Caco-2 (cell line): Measurements from ENCODE around the gene ANKRD44. TPM values are rescaled to one million over a fixed set of nuclear protein-coding genes. Genes with fewer than 3 reads are reported as not detected.

Source experiments
- BruUV-seq: library from RNA; stranded (reverse); fragments of 400-500 nt; replicated peaks from 2 replicates; lab custom pipeline; 2021; lab: Mats Ljungman, UMichigan
- CTCF ChIA-PET: fragments of 300-600 bp; sonication (Branson Sonifier 250); formaldehyde crosslinking; loops from one replicate; lab custom pipeline; 2022; ENCODE audit warnings: antibody characterized with exemption; lab: Charles Lee
- POLR2A ChIA-PET: fragments of 300-600 bp; sonication (Branson Sonifier 250); formaldehyde crosslinking; loops from one replicate; lab custom pipeline; 2022; ENCODE audit warnings: antibody characterized with exemption; lab: Charles Lee
- DNase-seq, 2 experiments: peaks; one replicate each; pipeline versions ENCODE4 v3.0.0 to v3.0.0-alpha.2; 2020 to 2022
- H3K27me3 ChIP-seq: replicated peaks from 2 replicates; pipeline ENCODE4 v1.6.0; 2011; ENCODE audit warnings: low read length; ENCODE audit not compliant: control insufficient read depth, insufficient read depth
- H3K36me3 ChIP-seq: 2 replicates; pipeline ENCODE4 v1.5.1; 2011; ENCODE audit warnings: low read length; ENCODE audit not compliant: control insufficient read depth, insufficient read depth
- H3K4me1 ChIP-seq: fragments of 250-450 bp; sonication (Bioruptor Pico); 2 replicates; pipeline ENCODE4 v1.5.1; 2020; ENCODE audit warnings: mild to moderate bottlenecking
- H3K4me3 ChIP-seq: 2 replicates; pipeline ENCODE4 v1.5.1; 2011; ENCODE audit warnings: low read depth, mild to moderate bottlenecking, control low read depth, low read length
- H3K9me3 ChIP-seq: fragments of 250-450 bp; sonication (Bioruptor Pico); 2 replicates; pipeline ENCODE4 v1.5.1; 2020; ENCODE audit warnings: mild to moderate bottlenecking, moderate library complexity
- H3K27ac Mint-ChIP-seq: one replicate; pipeline ENCODE4 v1.8.0; 2022; ENCODE audit warnings: mixed read lengths; ENCODE audit not compliant: unreplicated experiment
- H3K27me3 Mint-ChIP-seq: one replicate; pipeline ENCODE4 v1.8.0; 2022; ENCODE audit warnings: mixed read lengths; ENCODE audit not compliant: insufficient read depth, unreplicated experiment
- H3K36me3 Mint-ChIP-seq: one replicate; pipeline ENCODE4 v1.8.0; 2022; ENCODE audit warnings: mild to moderate bottlenecking, mixed read lengths; ENCODE audit not compliant: insufficient read depth, unreplicated experiment
- H3K4me1 Mint-ChIP-seq: one replicate; pipeline ENCODE4 v1.8.0; 2022; ENCODE audit warnings: low read depth, mixed read lengths; ENCODE audit not compliant: unreplicated experiment
- H3K4me3 Mint-ChIP-seq: one replicate; pipeline ENCODE4 v1.8.0; 2022; ENCODE audit warnings: mild to moderate bottlenecking, moderate library complexity, mixed read lengths; ENCODE audit not compliant: unreplicated experiment
- H3K9me3 Mint-ChIP-seq: one replicate; pipeline ENCODE4 v1.8.0; 2022; ENCODE audit warnings: mixed read lengths; ENCODE audit not compliant: unreplicated experiment
- intact Hi-C: fragments of 100-400 bp; cut with micrococcal nuclease; formaldehyde crosslinking; loops from one replicate; pipeline ENCODE4 v1.10.0; 2022; ENCODE audit not compliant: unreplicated experiment
- total RNA-seq: library from RNA; stranded (reverse); gene quantifications from 2 replicates; pipeline ENCODE4 v1.2.3, GENCODE V29; 2022
- TF ChIP-seq, protein P1 (sequence below), 2 experiments: fragments of 200-600 bp in 1 of 2; IDR thresholded peaks; 1 replicate in 1 of 2; 2 replicates in 1 of 2; pipeline versions ENCODE4 v1.5.1 to v1.8.0; 2011 to 2022; ENCODE audit warnings: antibody characterized with exemption in 1 of 2, control low read depth in 1 of 2, inconsistent platforms in 1 of 2, low read depth in 1 of 2, low read length in 1 of 2, mild to moderate bottlenecking in 1 of 2, moderate library complexity in 1 of 2; ENCODE audit not compliant: insufficient read depth in 1 of 2, severe bottlenecking in 1 of 2, unreplicated experiment in 1 of 2

Gene ANKRD44
- total RNA-seq, 1 experiment from 2014 or later, result 1.0 TPM

DNA sequence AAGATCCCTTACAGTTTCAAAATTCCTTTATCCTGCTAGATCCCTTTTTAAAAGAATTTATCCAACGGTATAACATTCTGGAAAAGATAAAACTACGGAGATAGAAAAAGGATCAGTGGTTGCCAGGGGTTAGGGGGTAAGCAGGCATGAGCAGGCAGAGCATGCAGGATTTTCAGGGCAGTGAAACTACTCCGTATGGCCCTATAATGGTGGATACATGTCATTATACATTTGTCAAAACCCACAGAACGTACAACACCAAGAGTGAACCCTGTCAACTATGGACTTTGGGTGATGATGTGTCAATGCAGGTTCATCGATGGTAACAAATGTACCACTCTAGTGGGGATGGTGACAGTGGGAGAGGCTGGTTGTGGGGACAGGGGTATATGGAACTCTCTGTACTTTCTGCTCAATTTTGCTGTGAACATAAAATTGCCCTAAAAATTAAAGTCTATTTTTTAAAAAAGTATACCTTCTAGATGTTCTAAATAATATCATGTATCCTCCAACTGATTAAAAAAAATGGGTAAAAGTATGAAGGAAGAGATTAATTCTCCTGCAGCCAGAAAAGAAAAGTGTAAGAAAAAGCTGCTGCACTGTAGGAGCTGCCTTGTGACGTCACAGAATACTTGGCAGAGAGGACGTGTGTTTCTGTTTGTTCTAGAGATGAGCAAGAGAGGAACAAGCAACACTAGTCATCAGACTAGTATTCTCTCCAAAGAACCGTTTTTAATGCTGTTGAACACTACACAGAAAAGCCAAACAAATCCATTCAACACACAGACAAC, 23.6 kb downstream of the ANKRD44 start:
- no peaks in the 10 kb centered on the region for H3K4me1 Mint-ChIP-seq
- intact Hi-C loops, result no loop called here
- CTCF ChIA-PET, result no interaction called here
- no peaks in the 10 kb centered on the region for H3K9me3 Mint-ChIP-seq
- no peaks in the 10 kb centered on the region for H3K27me3 Mint-ChIP-seq
- H3K4me3 ChIP-seq, result no peak overlapping the region
- no peaks in the 10 kb centered on the region for H3K36me3 ChIP-seq
- DNase-seq, result no peak
- no peaks in the 10 kb centered on the region for H3K9me3 ChIP-seq
- no peaks in the 10 kb centered on the region for H3K27me3 ChIP-seq
- H3K4me1 ChIP-seq, result no peaks in the 10 kb centered on the region
- H3K36me3 Mint-ChIP-seq, result no peaks in the 10 kb centered on the region
- no peak overlapping the region for H3K27ac Mint-ChIP-seq
- POLR2A ChIA-PET, result no interaction called here
- no TSS peak for BruUV-seq
- TF ChIP-seq, protein P1, sequence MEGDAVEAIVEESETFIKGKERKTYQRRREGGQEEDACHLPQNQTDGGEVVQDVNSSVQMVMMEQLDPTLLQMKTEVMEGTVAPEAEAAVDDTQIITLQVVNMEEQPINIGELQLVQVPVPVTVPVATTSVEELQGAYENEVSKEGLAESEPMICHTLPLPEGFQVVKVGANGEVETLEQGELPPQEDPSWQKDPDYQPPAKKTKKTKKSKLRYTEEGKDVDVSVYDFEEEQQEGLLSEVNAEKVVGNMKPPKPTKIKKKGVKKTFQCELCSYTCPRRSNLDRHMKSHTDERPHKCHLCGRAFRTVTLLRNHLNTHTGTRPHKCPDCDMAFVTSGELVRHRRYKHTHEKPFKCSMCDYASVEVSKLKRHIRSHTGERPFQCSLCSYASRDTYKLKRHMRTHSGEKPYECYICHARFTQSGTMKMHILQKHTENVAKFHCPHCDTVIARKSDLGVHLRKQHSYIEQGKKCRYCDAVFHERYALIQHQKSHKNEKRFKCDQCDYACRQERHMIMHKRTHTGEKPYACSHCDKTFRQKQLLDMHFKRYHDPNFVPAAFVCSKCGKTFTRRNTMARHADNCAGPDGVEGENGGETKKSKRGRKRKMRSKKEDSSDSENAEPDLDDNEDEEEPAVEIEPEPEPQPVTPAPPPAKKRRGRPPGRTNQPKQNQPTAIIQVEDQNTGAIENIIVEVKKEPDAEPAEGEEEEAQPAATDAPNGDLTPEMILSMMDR (IDR thresholded peaks at IDR 0.05; ENCODE audit: insufficient read depth in 1 of 2, low read depth in 1 of 2, low read length in 1 of 2, severe bottlenecking in 1 of 2, unreplicated experiment in 1 of 2), result no peak
- H3K4me3 Mint-ChIP-seq, result no peak overlapping the region

DNA sequence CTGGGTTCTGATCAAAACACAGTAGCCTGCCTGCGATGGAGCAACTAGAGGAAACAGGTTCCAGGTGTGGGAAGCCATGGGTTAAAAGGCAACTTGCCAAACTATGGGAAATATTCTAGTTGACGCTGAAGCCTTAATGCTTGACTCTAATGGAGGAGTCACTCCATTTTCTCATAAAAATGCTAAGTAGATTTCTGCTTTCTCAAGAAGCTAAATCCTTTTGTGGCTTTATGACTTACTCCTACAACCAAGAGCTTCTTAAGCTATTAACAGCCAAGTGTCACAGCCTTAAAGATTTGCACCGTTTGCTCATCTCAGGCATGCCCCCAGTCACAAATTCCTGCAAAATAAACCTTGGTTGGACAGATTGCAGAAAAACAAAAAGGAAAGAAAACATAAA, 25.2 kb downstream of the ANKRD44 start:
- ChIA-PET CTCF (no interaction called here), POLR2A (no interaction called here)
- Histone ChIP-seq H3K4me1 (no peaks in the 10 kb centered on the region), H3K36me3 (no peaks in the 10 kb centered on the region), H3K4me3 (no peak overlapping the region), H3K9me3 (no peaks in the 10 kb centered on the region), H3K27me3 (no peaks in the 10 kb centered on the region)
- H3K9me3 Mint-ChIP-seq, result no peaks in the 10 kb centered on the region
- H3K27me3 Mint-ChIP-seq, result peaks cover under 1% of the 10 kb centered on the region
- no peak overlapping the region for H3K4me3 Mint-ChIP-seq
- no peaks in the 10 kb centered on the region for H3K4me1 Mint-ChIP-seq
- TF ChIP-seq, protein P1 (IDR thresholded peaks at IDR 0.05; ENCODE audit: insufficient read depth in 1 of 2, low read depth in 1 of 2, low read length in 1 of 2, severe bottlenecking in 1 of 2, unreplicated experiment in 1 of 2), result no peak
- H3K36me3 Mint-ChIP-seq, result no peaks in the 10 kb centered on the region
- intact Hi-C loops, result no loop called here
- no peak for DNase-seq
- BruUV-seq, result no TSS peak
- no peak overlapping the region for H3K27ac Mint-ChIP-seq

DNA sequence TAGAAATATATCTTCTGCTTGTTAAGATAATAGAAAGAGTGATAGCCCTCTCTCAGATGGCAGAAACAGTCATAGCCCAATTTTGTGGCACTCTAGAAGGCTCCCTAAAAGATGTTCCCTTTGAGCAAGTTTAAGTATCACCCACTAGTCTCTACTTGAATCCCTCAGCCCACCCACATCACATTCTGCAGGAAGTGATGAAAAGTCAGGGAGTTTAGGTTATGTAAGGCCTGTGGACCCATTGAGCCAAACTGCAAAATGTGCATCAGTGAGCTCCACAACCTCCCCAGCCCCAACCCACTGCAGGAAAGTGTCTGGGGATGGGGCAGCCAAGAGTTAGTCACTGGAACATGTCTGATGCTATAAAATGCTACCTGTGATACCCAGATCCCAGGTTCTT, 25.6 kb downstream of the ANKRD44 start:
- Mint-ChIP-seq H3K36me3 (no peaks in the 10 kb centered on the region), H3K27ac (no peak overlapping the region), H3K4me1 (no peaks in the 10 kb centered on the region), H3K4me3 (no peak overlapping the region), H3K27me3 (peaks cover 4% of the 10 kb centered on the region), H3K9me3 (no peaks in the 10 kb centered on the region)
- H3K36me3 ChIP-seq, result no peaks in the 10 kb centered on the region
- intact Hi-C loops, result no loop called here
- CTCF ChIA-PET, result no interaction called here
- DNase-seq, result no peak
- no peak overlapping the region for H3K4me3 ChIP-seq
- H3K27me3 ChIP-seq, result no peaks in the 10 kb centered on the region
- no peaks in the 10 kb centered on the region for H3K4me1 ChIP-seq
- no TSS peak for BruUV-seq
- TF ChIP-seq, protein P1 (IDR thresholded peaks at IDR 0.05; ENCODE audit: insufficient read depth in 1 of 2, low read depth in 1 of 2, low read length in 1 of 2, severe bottlenecking in 1 of 2, unreplicated experiment in 1 of 2), result no peak
- no peaks in the 10 kb centered on the region for H3K9me3 ChIP-seq
- POLR2A ChIA-PET, result no interaction called here
